ENCODE measurements around the gene UBE2C.
A peak's percentile ranks its signal among the peaks of the same experiment; 100 is the strongest.

The UBE2C gene

DNA sequence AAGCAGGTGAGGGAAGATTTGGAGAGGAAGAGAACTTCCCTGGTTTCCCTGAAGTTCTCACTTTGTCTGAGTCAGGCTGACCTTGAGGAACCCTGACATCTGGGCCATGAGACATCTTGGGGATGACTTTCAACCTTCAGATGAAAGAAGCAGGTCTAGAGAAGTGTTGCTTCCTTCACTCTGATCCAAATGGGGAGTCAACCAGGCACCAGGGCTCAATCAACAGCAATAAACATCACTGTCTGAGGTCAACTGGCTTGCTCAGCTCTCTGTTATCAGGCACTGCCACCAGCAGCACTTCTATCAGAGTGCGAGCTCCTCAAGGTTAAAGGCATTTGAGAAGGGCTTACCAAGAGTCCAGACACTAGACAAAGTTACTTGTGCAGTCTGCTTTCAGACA is 38.5 kb downstream of the UBE2C start:
- no peak for ATAC-seq
- no peak for TF ChIP-seq CREB5 (CRISPR knock-in tag; IDR thresholded peaks at IDR 0.05; ENCODE audit: low read depth)

DNA sequence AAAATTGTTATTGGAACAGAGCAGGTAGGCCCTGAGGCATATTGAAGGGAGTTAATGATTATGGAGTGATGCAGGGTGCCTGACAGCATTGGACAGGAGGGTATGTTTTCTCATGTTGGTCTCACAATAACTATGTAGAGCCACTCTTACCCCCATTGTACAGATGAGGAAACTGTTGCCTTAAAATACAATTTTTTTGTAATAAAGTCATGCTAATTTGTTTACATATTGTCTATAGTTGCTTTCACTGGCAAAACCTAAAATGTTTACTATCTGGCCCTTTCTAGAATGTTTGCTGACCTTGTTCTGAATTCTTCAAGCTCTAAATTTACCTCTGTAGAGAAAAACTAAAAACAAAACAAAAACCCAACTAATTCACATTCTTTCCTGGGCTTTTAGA is 39.1 kb downstream of the UBE2C start:
- TF ChIP-seq ISL1 (CRISPR knock-in tag; IDR thresholded peaks at IDR 0.05) (no peak), BACH2 (CRISPR knock-in tag; IDR thresholded peaks at IDR 0.05; ENCODE audit: borderline replicate concordance) (no peak), SNAI2 (CRISPR knock-in tag; IDR thresholded peaks at IDR 0.05) (no peak)
- no peak for ATAC-seq

- no peak for TF ChIP-seq OSR1 (CRISPR knock-in tag; IDR thresholded peaks at IDR 0.05)
- ATAC-seq: no peak
These were observed 39.9 kb downstream of the UBE2C start for GRCh38 chr20:45852326-45852725.

GRCh38 chr20:45853484-45853883 is 41.0 kb downstream of the UBE2C start:
- TF ChIP-seq, protein P1, sequence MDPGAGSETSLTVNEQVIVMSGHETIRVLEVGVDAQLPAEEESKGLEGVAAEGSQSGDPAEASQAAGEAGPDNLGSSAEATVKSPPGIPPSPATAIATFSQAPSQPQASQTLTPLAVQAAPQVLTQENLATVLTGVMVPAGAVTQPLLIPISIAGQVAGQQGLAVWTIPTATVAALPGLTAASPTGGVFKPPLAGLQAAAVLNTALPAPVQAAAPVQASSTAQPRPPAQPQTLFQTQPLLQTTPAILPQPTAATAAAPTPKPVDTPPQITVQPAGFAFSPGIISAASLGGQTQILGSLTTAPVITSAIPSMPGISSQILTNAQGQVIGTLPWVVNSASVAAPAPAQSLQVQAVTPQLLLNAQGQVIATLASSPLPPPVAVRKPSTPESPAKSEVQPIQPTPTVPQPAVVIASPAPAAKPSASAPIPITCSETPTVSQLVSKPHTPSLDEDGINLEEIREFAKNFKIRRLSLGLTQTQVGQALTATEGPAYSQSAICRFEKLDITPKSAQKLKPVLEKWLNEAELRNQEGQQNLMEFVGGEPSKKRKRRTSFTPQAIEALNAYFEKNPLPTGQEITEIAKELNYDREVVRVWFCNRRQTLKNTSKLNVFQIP (CRISPR knock-in tag; IDR thresholded peaks at IDR 0.05; ENCODE audit: borderline replicate concordance, low read depth): no peak
- no peak for TF ChIP-seq PPARA (CRISPR knock-in tag; IDR thresholded peaks at IDR 0.05; ENCODE audit: borderline replicate concordance)
- TF ChIP-seq, protein P2, sequence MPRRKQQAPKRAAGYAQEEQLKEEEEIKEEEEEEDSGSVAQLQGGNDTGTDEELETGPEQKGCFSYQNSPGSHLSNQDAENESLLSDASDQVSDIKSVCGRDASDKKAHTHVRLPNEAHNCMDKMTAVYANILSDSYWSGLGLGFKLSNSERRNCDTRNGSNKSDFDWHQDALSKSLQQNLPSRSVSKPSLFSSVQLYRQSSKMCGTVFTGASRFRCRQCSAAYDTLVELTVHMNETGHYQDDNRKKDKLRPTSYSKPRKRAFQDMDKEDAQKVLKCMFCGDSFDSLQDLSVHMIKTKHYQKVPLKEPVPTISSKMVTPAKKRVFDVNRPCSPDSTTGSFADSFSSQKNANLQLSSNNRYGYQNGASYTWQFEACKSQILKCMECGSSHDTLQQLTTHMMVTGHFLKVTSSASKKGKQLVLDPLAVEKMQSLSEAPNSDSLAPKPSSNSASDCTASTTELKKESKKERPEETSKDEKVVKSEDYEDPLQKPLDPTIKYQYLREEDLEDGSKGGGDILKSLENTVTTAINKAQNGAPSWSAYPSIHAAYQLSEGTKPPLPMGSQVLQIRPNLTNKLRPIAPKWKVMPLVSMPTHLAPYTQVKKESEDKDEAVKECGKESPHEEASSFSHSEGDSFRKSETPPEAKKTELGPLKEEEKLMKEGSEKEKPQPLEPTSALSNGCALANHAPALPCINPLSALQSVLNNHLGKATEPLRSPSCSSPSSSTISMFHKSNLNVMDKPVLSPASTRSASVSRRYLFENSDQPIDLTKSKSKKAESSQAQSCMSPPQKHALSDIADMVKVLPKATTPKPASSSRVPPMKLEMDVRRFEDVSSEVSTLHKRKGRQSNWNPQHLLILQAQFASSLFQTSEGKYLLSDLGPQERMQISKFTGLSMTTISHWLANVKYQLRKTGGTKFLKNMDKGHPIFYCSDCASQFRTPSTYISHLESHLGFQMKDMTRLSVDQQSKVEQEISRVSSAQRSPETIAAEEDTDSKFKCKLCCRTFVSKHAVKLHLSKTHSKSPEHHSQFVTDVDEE (CRISPR knock-in tag; IDR thresholded peaks at IDR 0.05): no peak
- TF ChIP-seq RARB (CRISPR knock-in tag; IDR thresholded peaks at IDR 0.05): no peak
- no peak for TF ChIP-seq TCF4 (CRISPR knock-in tag; IDR thresholded peaks at IDR 0.05; ENCODE audit: borderline replicate concordance)
- TF ChIP-seq ISL1 (CRISPR knock-in tag; IDR thresholded peaks at IDR 0.05): no peak
- no peak for TF ChIP-seq CREB5 (CRISPR knock-in tag; IDR thresholded peaks at IDR 0.05; ENCODE audit: low read depth)
- TF ChIP-seq ESRRG (CRISPR knock-in tag; IDR thresholded peaks at IDR 0.05): no peak
- no peak for TF ChIP-seq ZNF565 (CRISPR knock-in tag; conservative IDR thresholded peaks at IDR 0.05; ENCODE audit: low read depth)
- no peak for ATAC-seq

DNA sequence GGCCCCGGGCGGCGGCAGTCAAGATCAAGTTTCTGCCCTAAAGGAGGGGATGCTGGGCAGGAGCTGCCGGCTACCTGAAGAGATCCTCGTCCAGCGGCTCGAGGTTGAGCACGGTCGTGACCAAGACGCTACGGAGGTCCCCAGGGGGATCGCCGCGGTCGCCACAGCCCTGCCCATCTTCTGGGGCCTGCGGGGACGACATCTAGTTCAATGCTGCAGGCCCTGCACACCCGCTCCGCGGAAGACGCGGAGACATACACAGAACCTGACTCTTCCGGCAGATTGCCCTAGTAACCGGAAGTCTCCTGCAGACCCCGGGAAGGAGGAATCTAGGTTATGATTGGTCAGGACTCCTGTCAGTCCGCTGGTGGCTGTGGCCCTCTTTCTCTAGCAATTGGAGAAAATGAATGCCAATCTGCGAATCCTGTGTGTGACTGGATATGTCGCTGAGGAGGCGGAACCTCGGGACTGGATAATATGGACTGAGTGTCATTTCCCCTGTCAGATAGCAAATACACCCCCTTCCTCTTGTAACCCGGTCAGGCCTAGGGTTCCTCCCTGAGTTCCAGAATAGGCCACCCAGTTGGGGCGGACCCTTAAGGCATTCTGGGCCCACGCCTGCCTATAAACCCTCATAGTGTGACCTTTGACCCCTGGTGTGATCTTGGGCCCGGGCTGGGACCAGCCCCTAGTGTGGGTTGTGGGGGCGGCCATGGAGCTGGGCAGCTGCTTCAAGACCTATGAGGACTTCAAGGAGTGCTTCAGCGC is 44.9 kb downstream of the UBE2C start, which contains the start of the genes ACOT8 and ZSWIM3:
Gene ACOT8, minus strand, starts transcription at position 279 of the 768 bp plus-strand sequence. Its CDS starts 77 bp downstream, at position 202.
Gene ZSWIM3, plus strand, starts transcription at position 501 of the 768 bp plus-strand sequence. Its CDS starts 212 bp downstream, at position 713.
- TF ChIP-seq ZFP3 (CRISPR knock-in tag; IDR thresholded peaks at IDR 0.05) (no peak), ZC3H10 (CRISPR knock-in tag; IDR thresholded peaks at IDR 0.05) (no peak)
- ATAC-seq: peak; percentile 99

DNA sequence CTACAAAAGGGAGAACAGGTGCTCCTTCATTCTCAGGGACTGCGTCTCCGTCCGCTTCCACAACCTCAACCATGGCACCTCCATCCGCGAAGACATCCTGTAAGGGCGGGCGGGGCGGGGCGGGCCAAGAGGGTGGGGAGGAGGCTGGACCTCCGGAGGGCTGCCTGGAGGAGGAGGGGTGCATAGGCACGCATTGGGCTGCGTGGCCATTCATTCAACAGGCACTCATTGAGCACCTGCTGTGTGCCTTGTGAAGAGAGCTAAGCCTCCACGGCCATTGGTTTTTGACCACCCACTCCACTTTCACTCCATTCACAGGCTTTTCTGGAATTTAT is 45.4 kb downstream of the UBE2C start:
- TF ChIP-seq OSR1 (CRISPR knock-in tag; IDR thresholded peaks at IDR 0.05): no peak
- no peak for TF ChIP-seq ISL1 (CRISPR knock-in tag; IDR thresholded peaks at IDR 0.05)
- TF ChIP-seq ZNF565 (CRISPR knock-in tag; conservative IDR thresholded peaks at IDR 0.05; ENCODE audit: low read depth): no peak
- no peak for TF ChIP-seq ZNF70 (CRISPR knock-in tag; IDR thresholded peaks at IDR 0.05)
- no peak for TF ChIP-seq GLIS3 (CRISPR knock-in tag; IDR thresholded peaks at IDR 0.05)
- no peak for TF ChIP-seq TOX (CRISPR knock-in tag; IDR thresholded peaks at IDR 0.05; ENCODE audit: borderline replicate concordance)
- TF ChIP-seq ZC3H10 (CRISPR knock-in tag; IDR thresholded peaks at IDR 0.05): no peak
- TF ChIP-seq, protein P3, sequence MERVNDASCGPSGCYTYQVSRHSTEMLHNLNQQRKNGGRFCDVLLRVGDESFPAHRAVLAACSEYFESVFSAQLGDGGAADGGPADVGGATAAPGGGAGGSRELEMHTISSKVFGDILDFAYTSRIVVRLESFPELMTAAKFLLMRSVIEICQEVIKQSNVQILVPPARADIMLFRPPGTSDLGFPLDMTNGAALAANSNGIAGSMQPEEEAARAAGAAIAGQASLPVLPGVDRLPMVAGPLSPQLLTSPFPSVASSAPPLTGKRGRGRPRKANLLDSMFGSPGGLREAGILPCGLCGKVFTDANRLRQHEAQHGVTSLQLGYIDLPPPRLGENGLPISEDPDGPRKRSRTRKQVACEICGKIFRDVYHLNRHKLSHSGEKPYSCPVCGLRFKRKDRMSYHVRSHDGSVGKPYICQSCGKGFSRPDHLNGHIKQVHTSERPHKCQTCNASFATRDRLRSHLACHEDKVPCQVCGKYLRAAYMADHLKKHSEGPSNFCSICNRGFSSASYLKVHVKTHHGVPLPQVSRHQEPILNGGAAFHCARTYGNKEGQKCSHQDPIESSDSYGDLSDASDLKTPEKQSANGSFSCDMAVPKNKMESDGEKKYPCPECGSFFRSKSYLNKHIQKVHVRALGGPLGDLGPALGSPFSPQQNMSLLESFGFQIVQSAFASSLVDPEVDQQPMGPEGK (CRISPR knock-in tag; IDR thresholded peaks at IDR 0.05; ENCODE audit: borderline replicate concordance): no peak
- TF ChIP-seq, protein P2 (CRISPR knock-in tag; IDR thresholded peaks at IDR 0.05): no peak
- ATAC-seq: peak; percentile 33

All from SK-N-SH treated with all-trans-retinoic acid at 6 μM for 48 hours (cell line).